Liver (tissue), 3 donors: Measurements from ENCODE around the gene TFB1M.

Experiments
- JUND ChIP-seq, 2 donors: IDR thresholded peaks; 2 replicates each; pipeline ENCODE4 v1.6.1; 2016; ENCODE audit warnings: antibody characterized with exemption in 2 of 2
- RAD21 ChIP-seq, 2 donors: IDR thresholded peaks; 2 replicates each; pipeline ENCODE4 v1.6.1; 2016; ENCODE audit warnings: antibody characterized with exemption in 2 of 2, mild to moderate bottlenecking in 2 of 2
- REST ChIP-seq: IDR thresholded peaks from 2 replicates; pipeline ENCODE4 v1.6.1; 2016; ENCODE audit warnings: antibody characterized with exemption, mild to moderate bottlenecking
- TAF1 ChIP-seq: conservative IDR thresholded peaks from 2 replicates; pipeline ENCODE4 v1.6.1; 2016; ENCODE audit warnings: antibody characterized with exemption, mild to moderate bottlenecking
- YY1 ChIP-seq: IDR thresholded peaks from 2 replicates; pipeline ENCODE4 v1.6.1; 2016; ENCODE audit warnings: antibody characterized with exemption, mild to moderate bottlenecking
- TF ChIP-seq, protein P1 (sequence below): fragments of 150-350 bp; IDR thresholded peaks from 2 replicates; pipeline ENCODE4 v1.5.1; 2017; ENCODE audit warnings: improper control_type of control experiment, low read depth, low read length; ENCODE audit not compliant: missing input control
- TF ChIP-seq, protein P2 (sequence below): IDR thresholded peaks from 2 replicates; pipeline ENCODE4 v1.6.1; 2016; ENCODE audit warnings: antibody characterized with exemption
- TF ChIP-seq, protein P3 (sequence below): IDR thresholded peaks from 2 replicates; pipeline ENCODE4 v1.6.1; 2016; ENCODE audit warnings: antibody characterized with exemption
- donor health status: healthy.
- donor health status: healthy.

- TF ChIP-seq, protein P1, sequence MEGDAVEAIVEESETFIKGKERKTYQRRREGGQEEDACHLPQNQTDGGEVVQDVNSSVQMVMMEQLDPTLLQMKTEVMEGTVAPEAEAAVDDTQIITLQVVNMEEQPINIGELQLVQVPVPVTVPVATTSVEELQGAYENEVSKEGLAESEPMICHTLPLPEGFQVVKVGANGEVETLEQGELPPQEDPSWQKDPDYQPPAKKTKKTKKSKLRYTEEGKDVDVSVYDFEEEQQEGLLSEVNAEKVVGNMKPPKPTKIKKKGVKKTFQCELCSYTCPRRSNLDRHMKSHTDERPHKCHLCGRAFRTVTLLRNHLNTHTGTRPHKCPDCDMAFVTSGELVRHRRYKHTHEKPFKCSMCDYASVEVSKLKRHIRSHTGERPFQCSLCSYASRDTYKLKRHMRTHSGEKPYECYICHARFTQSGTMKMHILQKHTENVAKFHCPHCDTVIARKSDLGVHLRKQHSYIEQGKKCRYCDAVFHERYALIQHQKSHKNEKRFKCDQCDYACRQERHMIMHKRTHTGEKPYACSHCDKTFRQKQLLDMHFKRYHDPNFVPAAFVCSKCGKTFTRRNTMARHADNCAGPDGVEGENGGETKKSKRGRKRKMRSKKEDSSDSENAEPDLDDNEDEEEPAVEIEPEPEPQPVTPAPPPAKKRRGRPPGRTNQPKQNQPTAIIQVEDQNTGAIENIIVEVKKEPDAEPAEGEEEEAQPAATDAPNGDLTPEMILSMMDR, result no peak
- TF ChIP-seq, protein P2, sequence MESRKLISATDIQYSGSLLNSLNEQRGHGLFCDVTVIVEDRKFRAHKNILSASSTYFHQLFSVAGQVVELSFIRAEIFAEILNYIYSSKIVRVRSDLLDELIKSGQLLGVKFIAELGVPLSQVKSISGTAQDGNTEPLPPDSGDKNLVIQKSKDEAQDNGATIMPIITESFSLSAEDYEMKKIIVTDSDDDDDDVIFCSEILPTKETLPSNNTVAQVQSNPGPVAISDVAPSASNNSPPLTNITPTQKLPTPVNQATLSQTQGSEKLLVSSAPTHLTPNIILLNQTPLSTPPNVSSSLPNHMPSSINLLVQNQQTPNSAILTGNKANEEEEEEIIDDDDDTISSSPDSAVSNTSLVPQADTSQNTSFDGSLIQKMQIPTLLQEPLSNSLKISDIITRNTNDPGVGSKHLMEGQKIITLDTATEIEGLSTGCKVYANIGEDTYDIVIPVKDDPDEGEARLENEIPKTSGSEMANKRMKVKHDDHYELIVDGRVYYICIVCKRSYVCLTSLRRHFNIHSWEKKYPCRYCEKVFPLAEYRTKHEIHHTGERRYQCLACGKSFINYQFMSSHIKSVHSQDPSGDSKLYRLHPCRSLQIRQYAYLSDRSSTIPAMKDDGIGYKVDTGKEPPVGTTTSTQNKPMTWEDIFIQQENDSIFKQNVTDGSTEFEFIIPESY, result no peak
- TF ChIP-seq YY1 (no peak), RAD21 (IDR thresholded peaks at IDR 0.05) (no peak), REST (no peak), JUND (IDR thresholded peaks at IDR 0.05) (no peak), TAF1 (no peak)
- TF ChIP-seq, protein P3, sequence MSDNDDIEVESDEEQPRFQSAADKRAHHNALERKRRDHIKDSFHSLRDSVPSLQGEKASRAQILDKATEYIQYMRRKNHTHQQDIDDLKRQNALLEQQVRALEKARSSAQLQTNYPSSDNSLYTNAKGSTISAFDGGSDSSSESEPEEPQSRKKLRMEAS, result no peak
Measured at GRCh38 chr6:155330922-155331321, 16.6 kb upstream of the TFB1M start.
